HepG2 (cell line): ENCODE measurements around the gene WDR62.

Source experiments
- CTCF ChIP-seq: sonication (generic); formaldehyde crosslinking; IDR thresholded peaks from 2 replicates; pipeline ENCODE4 v1.5.0; 2020; ENCODE audit warnings: mild to moderate bottlenecking, missing genetic modification reagents, moderate library complexity
- EP300 ChIP-seq, 3 experiments: sonication (generic) in 1 of 3; formaldehyde crosslinking in 1 of 3; IDR thresholded peaks; 2 replicates each; pipeline versions ENCODE4 v1.5.1 to v1.6.1; 2011 to 2020; ENCODE audit warnings: low read depth in 2 of 3, low read length in 2 of 3, borderline replicate concordance in 1 of 3, improper control_type of control experiment in 1 of 3, mild to moderate bottlenecking in 1 of 3, missing genetic modification reagents in 1 of 3, moderate library complexity in 1 of 3
- ZKSCAN1 ChIP-seq: fragments of 150-350 bp; IDR thresholded peaks from 2 replicates; pipeline ENCODE4 v1.6.1; 2014; ENCODE audit warnings: low read length
- ZNF354B ChIP-seq: sonication (generic); formaldehyde crosslinking; IDR thresholded peaks from 2 replicates; pipeline ENCODE4 v1.8.0; 2022; ENCODE audit warnings: mild to moderate bottlenecking, missing genetic modification reagents
- ZNF547 ChIP-seq: sonication (generic); formaldehyde crosslinking; IDR thresholded peaks from 2 replicates; pipeline ENCODE4 v1.5.1; 2020; ENCODE audit warnings: mild to moderate bottlenecking, missing genetic modification reagents
- ZNF879 ChIP-seq: sonication (generic); formaldehyde crosslinking; IDR thresholded peaks from 2 replicates; pipeline ENCODE4 v1.8.1; 2023; ENCODE audit warnings: missing genetic modification reagents

DNA sequence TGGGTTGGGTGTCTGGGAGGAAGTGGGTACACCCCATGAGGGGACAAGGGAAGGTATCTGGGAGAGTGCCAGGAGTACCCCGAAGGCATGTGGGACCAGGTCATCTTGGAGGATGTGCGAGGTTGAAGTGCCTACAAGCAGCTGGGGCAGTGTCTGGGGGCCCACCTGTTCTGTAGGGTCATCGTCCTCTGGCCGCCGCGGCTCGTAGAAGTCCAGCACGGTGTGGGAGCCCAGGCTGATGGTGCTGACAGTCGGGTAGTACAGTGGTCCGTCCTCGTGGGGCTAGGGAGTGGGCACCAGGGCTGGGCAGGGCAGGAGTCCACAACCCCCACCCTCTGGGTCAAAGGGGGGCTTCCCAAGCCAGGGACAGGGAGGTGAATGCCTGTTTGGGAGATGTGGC lies 44.3 kb upstream of the WDR62 start:
- TF ChIP-seq CTCF (CRISPR knock-in tag) (no peak), EP300 (IDR thresholded peaks at IDR 0.05; ENCODE audit: low read depth in 2 of 2, low read length in 2 of 2) (no peak), EP300 (CRISPR knock-in tag; IDR thresholded peaks at IDR 0.05; ENCODE audit: borderline replicate concordance) (no peak), ZNF879 (no peak), ZNF547 (CRISPR knock-in tag) (no peak), ZKSCAN1 (no peak), ZNF354B (CRISPR knock-in tag) (no peak)
